DND-41 (cell line): Measurements from ENCODE around the gene ERC2.

Experiments used
- ATAC-seq: fragments of 200-7000 bp; cut with Tn5 transposase; 3 replicates; pipeline ENCODE4 v1.9.1; 2021; ENCODE audit warnings: low read depth; ENCODE audit not compliant: insufficient read depth
- DNase-seq: peaks from one replicate; pipeline ENCODE4 v3.0.0-alpha.2; 2020
- H2AFZ ChIP-seq: 2 replicates; pipeline ENCODE4 v1.6.0; 2012; ENCODE audit warnings: low read depth, low read length
- H3K27ac ChIP-seq: 2 replicates; pipeline ENCODE4 v1.5.1; 2012; ENCODE audit warnings: low read length, inconsistent platforms
- H3K27me3 ChIP-seq: fragments of 200-600 bp; sonication (generic); 2 replicates; pipeline ENCODE4 v1.6.0; 2012; ENCODE audit warnings: low read length, mild to moderate bottlenecking, inconsistent platforms; ENCODE audit not compliant: insufficient read depth, poor library complexity
- H3K36me3 ChIP-seq: 2 replicates; pipeline ENCODE4 v1.5.1; 2012; ENCODE audit warnings: low read length, inconsistent platforms; ENCODE audit not compliant: insufficient read depth
- H3K4me1 ChIP-seq: 2 replicates; pipeline ENCODE4 v1.5.1; 2012; ENCODE audit warnings: mild to moderate bottlenecking, low read length; ENCODE audit not compliant: insufficient read depth
- H3K4me2 ChIP-seq: 2 replicates; pipeline ENCODE4 v1.6.0; 2012; ENCODE audit warnings: mild to moderate bottlenecking, moderate library complexity, low read length, inconsistent platforms; ENCODE audit not compliant: insufficient read depth
- H3K4me3 ChIP-seq, 2 experiments: fragments of 200-600 bp in 1 of 2; shearing (Covaris generic) in 1 of 2; 2 replicates each; pipeline ENCODE4 v1.5.1; 2012 to 2016; ENCODE audit warnings: inconsistent platforms in 2 of 2, low read length in 2 of 2, mild to moderate bottlenecking in 2 of 2, low read depth in 1 of 2, moderate library complexity in 1 of 2
- H3K79me2 ChIP-seq: 2 replicates; pipeline ENCODE4 v1.6.0; 2012; ENCODE audit warnings: low read length, inconsistent platforms; ENCODE audit not compliant: insufficient read depth
- H3K9ac ChIP-seq: 2 replicates; pipeline ENCODE4 v1.6.0; 2012; ENCODE audit warnings: low read depth, mild to moderate bottlenecking, inconsistent platforms, low read length, moderate library complexity
- H3K9me3 ChIP-seq: 2 replicates; pipeline ENCODE4 v1.5.1; 2012; ENCODE audit warnings: low read length, moderate library complexity, mild to moderate bottlenecking, inconsistent platforms; ENCODE audit not compliant: insufficient read depth, severe bottlenecking
- H4K20me1 ChIP-seq: 2 replicates; pipeline ENCODE4 v1.6.0; 2012; ENCODE audit warnings: low read length; ENCODE audit not compliant: insufficient read depth
- EZH2 ChIP-seq: IDR thresholded peaks from 3 replicates; pipeline ENCODE4 v1.6.1; 2012; ENCODE audit warnings: borderline replicate concordance, low read depth, mild to moderate bottlenecking, moderate library complexity, low read length, inconsistent platforms; ENCODE audit not compliant: severe bottlenecking
- TF ChIP-seq, protein P1 (sequence below): IDR thresholded peaks from 2 replicates; pipeline ENCODE4 v1.5.1; 2012; ENCODE audit warnings: borderline replicate concordance, low read length, moderate library complexity, mild to moderate bottlenecking; ENCODE audit not compliant: poor library complexity, severe bottlenecking; ENCODE audit errors: extremely low read depth

The ERC2 gene

GRCh38 chr3:55718521-55718921, 749.7 kb downstream of the ERC2 start:
- H3K27me3 ChIP-seq = no peaks in the 10 kb centered on the region
- H4K20me1 ChIP-seq = no peaks in the 10 kb centered on the region
- no peak overlapping the region for H2AFZ ChIP-seq
- no peak overlapping the region for H3K4me2 ChIP-seq
- no peak overlapping the region for H3K27ac ChIP-seq
- no peaks in the 10 kb centered on the region for H3K9me3 ChIP-seq
- H3K9ac ChIP-seq = no peak overlapping the region
- no peak for ATAC-seq
- H3K4me3 ChIP-seq = no peak overlapping the region
- no peak for TF ChIP-seq EZH2
- TF ChIP-seq, protein P1, sequence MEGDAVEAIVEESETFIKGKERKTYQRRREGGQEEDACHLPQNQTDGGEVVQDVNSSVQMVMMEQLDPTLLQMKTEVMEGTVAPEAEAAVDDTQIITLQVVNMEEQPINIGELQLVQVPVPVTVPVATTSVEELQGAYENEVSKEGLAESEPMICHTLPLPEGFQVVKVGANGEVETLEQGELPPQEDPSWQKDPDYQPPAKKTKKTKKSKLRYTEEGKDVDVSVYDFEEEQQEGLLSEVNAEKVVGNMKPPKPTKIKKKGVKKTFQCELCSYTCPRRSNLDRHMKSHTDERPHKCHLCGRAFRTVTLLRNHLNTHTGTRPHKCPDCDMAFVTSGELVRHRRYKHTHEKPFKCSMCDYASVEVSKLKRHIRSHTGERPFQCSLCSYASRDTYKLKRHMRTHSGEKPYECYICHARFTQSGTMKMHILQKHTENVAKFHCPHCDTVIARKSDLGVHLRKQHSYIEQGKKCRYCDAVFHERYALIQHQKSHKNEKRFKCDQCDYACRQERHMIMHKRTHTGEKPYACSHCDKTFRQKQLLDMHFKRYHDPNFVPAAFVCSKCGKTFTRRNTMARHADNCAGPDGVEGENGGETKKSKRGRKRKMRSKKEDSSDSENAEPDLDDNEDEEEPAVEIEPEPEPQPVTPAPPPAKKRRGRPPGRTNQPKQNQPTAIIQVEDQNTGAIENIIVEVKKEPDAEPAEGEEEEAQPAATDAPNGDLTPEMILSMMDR = no peak
- DNase-seq = no peak
- H3K79me2 ChIP-seq = no peaks in the 10 kb centered on the region
- H3K36me3 ChIP-seq = no peaks in the 10 kb centered on the region
- H3K4me1 ChIP-seq = no peaks in the 10 kb centered on the region

DNA sequence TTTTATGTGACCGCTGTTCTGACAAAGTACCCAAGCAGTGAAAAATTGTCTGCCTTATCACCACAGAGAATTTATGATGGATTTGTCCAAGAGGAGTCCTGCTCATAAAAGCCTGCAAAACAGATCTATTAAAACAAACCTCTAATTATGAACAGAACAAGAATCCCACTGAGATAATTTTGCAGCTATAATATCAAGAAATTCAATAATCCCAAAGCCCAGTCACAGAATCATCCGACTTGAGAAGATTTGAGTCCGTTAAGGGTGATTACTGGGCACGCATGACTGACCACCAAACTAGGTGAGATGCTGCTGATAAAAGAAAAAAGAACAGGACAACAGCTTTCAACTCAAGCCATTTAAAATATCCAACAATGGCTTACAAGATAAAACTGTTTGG, 750.2 kb downstream of the ERC2 start:
- DNase-seq (no peak), ATAC-seq (no peak)
- Histone ChIP-seq H3K27ac (no peak overlapping the region), H3K36me3 (no peaks in the 10 kb centered on the region), H3K9ac (no peak overlapping the region), H3K79me2 (no peaks in the 10 kb centered on the region), H3K4me2 (no peak overlapping the region), H2AFZ (no peak overlapping the region), H3K4me3 (no peak overlapping the region), H4K20me1 (no peaks in the 10 kb centered on the region), H3K27me3 (no peaks in the 10 kb centered on the region), H3K9me3 (no peaks in the 10 kb centered on the region), H3K4me1 (no peaks in the 10 kb centered on the region)
- TF ChIP-seq, protein P1 = no peak
- no peak for TF ChIP-seq EZH2

- Histone ChIP-seq H3K27ac (no peak overlapping the region), H3K27me3 (peaks cover 2% of the 10 kb centered on the region), H3K9ac (no peak overlapping the region), H3K4me1 (no peaks in the 10 kb centered on the region), H3K9me3 (no peaks in the 10 kb centered on the region), H2AFZ (no peak overlapping the region), H3K79me2 (no peaks in the 10 kb centered on the region), H3K4me3 (no peak overlapping the region), H3K36me3 (no peaks in the 10 kb centered on the region), H3K4me2 (no peak overlapping the region), H4K20me1 (no peaks in the 10 kb centered on the region)
- DNase-seq (no peak), ATAC-seq (no peak)
- TF ChIP-seq EZH2 = no peak
- TF ChIP-seq, protein P1 = no peak
These were observed 750.8 kb downstream of the ERC2 start for GRCh38 chr3:55717481-55717880.

- DNase-seq (no peak), ATAC-seq (no peak)
- H3K36me3 ChIP-seq = no peaks in the 10 kb centered on the region
- H4K20me1 ChIP-seq = no peaks in the 10 kb centered on the region
- H3K9me3 ChIP-seq = no peaks in the 10 kb centered on the region
- no peak overlapping the region for H3K4me2 ChIP-seq
- H3K27ac ChIP-seq = no peak overlapping the region
- H3K9ac ChIP-seq = no peak overlapping the region
- H3K27me3 ChIP-seq = peaks cover 4% of the 10 kb centered on the region
- H3K4me1 ChIP-seq = no peaks in the 10 kb centered on the region
- H3K79me2 ChIP-seq = no peaks in the 10 kb centered on the region
- TF ChIP-seq, protein P1 = no peak
- TF ChIP-seq EZH2 = no peak
- no peak overlapping the region for H3K4me3 ChIP-seq
- H2AFZ ChIP-seq = no peak overlapping the region
These were observed 751.5 kb downstream of the ERC2 start for GRCh38 chr3:55716611-55717225.
